ENCODE data around the gene KLHL33.

Gene KLHL33

GRCh38 chr14:20428010-20428365 lies 8.0 kb downstream of the KLHL33 start:
- H3K27ac ChIP-seq (ENCODE audit: insufficient read depth, low read depth, low read length, poor library complexity, severe bottlenecking): no peak overlapping the region
- WGBS, 2 experiments: 73 to 78% methylated on average over 5 of the region's 5 CpGs
- no peaks in the 10 kb centered on the region for H3K4me1 ChIP-seq (ENCODE audit: control insufficient read depth, insufficient read depth, low read length)
- no peaks in the 10 kb centered on the region for H3K27me3 ChIP-seq (ENCODE audit: control insufficient read depth, insufficient read depth, low read length, poor library complexity, severe bottlenecking)
- H3K9me3 ChIP-seq (ENCODE audit: control insufficient read depth, low read length): no peaks in the 10 kb centered on the region
- H3K36me3 ChIP-seq (ENCODE audit: control insufficient read depth, insufficient read depth, low read length): no peaks in the 10 kb centered on the region
- H3K4me3 ChIP-seq (ENCODE audit: insufficient read depth, low read depth, low read length): no peak overlapping the region

GRCh38 chr14:20427231-20428009 lies 8.5 kb downstream of the KLHL33 start:
- H3K9me3 ChIP-seq (ENCODE audit: control insufficient read depth, low read length): no peaks in the 10 kb centered on the region
- H3K27me3 ChIP-seq (ENCODE audit: control insufficient read depth, insufficient read depth, low read length, poor library complexity, severe bottlenecking): no peaks in the 10 kb centered on the region
- H3K36me3 ChIP-seq (ENCODE audit: control insufficient read depth, insufficient read depth, low read length): no peaks in the 10 kb centered on the region
- H3K4me3 ChIP-seq (ENCODE audit: insufficient read depth, low read depth, low read length): no peak overlapping the region
- H3K4me1 ChIP-seq (ENCODE audit: control insufficient read depth, insufficient read depth, low read length): no peaks in the 10 kb centered on the region
- H3K27ac ChIP-seq (ENCODE audit: insufficient read depth, low read depth, low read length, poor library complexity, severe bottlenecking): no peak overlapping the region
- 81 to 87% methylated on average over 5 of the region's 5 CpGs for WGBS, 2 experiments

- H3K36me3 ChIP-seq (ENCODE audit: control insufficient read depth, insufficient read depth, low read length): no peaks in the 10 kb centered on the region
Measured at GRCh38 chr14:20424851-20425250, 11.1 kb downstream of the KLHL33 start.

GRCh38 chr14:20422886-20423285 lies 13.1 kb downstream of the KLHL33 start:
- Histone ChIP-seq H3K36me3 (ENCODE audit: control insufficient read depth, insufficient read depth, low read length) (no peaks in the 10 kb centered on the region), H3K27ac (ENCODE audit: insufficient read depth, low read depth, low read length, poor library complexity, severe bottlenecking) (no peak overlapping the region), H3K9me3 (ENCODE audit: control insufficient read depth, low read length) (no peaks in the 10 kb centered on the region), H3K27me3 (ENCODE audit: control insufficient read depth, insufficient read depth, low read length, poor library complexity, severe bottlenecking) (no peaks in the 10 kb centered on the region), H3K4me1 (ENCODE audit: control insufficient read depth, insufficient read depth, low read length) (no peaks in the 10 kb centered on the region), H3K4me3 (ENCODE audit: insufficient read depth, low read depth, low read length) (no peak overlapping the region)
- 93 to 100% methylated on average over 1 of the region's 2 CpGs for WGBS, 2 experiments

More at GRCh38 chr14:20424851-20425250, 11.1 kb downstream of the KLHL33 start:
- no peaks in the 10 kb centered on the region for H3K27me3 ChIP-seq (ENCODE audit: control insufficient read depth, insufficient read depth, low read length, poor library complexity, severe bottlenecking)
- H3K27ac ChIP-seq (ENCODE audit: insufficient read depth, low read depth, low read length, poor library complexity, severe bottlenecking): no peak overlapping the region
- no peaks in the 10 kb centered on the region for H3K9me3 ChIP-seq (ENCODE audit: control insufficient read depth, low read length)
- H3K4me1 ChIP-seq (ENCODE audit: control insufficient read depth, insufficient read depth, low read length): no peaks in the 10 kb centered on the region
- WGBS, 2 experiments: 31 to 36% methylated on average over 2 of the region's 2 CpGs
- no peak overlapping the region for H3K4me3 ChIP-seq (ENCODE audit: insufficient read depth, low read depth, low read length)

- no peaks in the 10 kb centered on the region for H3K4me1 ChIP-seq (ENCODE audit: control insufficient read depth, insufficient read depth, low read length)
Measured at GRCh38 chr14:20421267-20421666, 14.7 kb downstream of the KLHL33 start.

GRCh38 chr14:20419419-20419818 lies 16.5 kb downstream of the KLHL33 start:
- H3K27ac ChIP-seq (ENCODE audit: insufficient read depth, low read depth, low read length, poor library complexity, severe bottlenecking): no peak overlapping the region
- H3K27me3 ChIP-seq (ENCODE audit: control insufficient read depth, insufficient read depth, low read length, poor library complexity, severe bottlenecking): no peaks in the 10 kb centered on the region
- WGBS, 2 experiments: 89 to 90% methylated on average over 1 of the region's 1 CpG

More at GRCh38 chr14:20421267-20421666, 14.7 kb downstream of the KLHL33 start:
- H3K4me3 ChIP-seq (ENCODE audit: insufficient read depth, low read depth, low read length): no peak overlapping the region
- no peaks in the 10 kb centered on the region for H3K36me3 ChIP-seq (ENCODE audit: control insufficient read depth, insufficient read depth, low read length)
- H3K27ac ChIP-seq (ENCODE audit: insufficient read depth, low read depth, low read length, poor library complexity, severe bottlenecking): no peak overlapping the region
- no peaks in the 10 kb centered on the region for H3K9me3 ChIP-seq (ENCODE audit: control insufficient read depth, low read length)
- H3K27me3 ChIP-seq (ENCODE audit: control insufficient read depth, insufficient read depth, low read length, poor library complexity, severe bottlenecking): no peaks in the 10 kb centered on the region
- WGBS, 2 experiments: 18 to 23% methylated on average over 2 of the region's 2 CpGs

GRCh38 chr14:20418501-20418909 lies 17.5 kb downstream of the KLHL33 start:
- H3K4me3 ChIP-seq (ENCODE audit: insufficient read depth, low read depth, low read length): no peak overlapping the region
- 89 to 93% methylated on average over 2 of the region's 2 CpGs for WGBS, 2 experiments

More at GRCh38 chr14:20419419-20419818, 16.5 kb downstream of the KLHL33 start:
- Histone ChIP-seq H3K36me3 (ENCODE audit: control insufficient read depth, insufficient read depth, low read length) (no peaks in the 10 kb centered on the region), H3K4me1 (ENCODE audit: control insufficient read depth, insufficient read depth, low read length) (no peaks in the 10 kb centered on the region), H3K9me3 (ENCODE audit: control insufficient read depth, low read length) (no peaks in the 10 kb centered on the region), H3K4me3 (ENCODE audit: insufficient read depth, low read depth, low read length) (no peak overlapping the region)

GRCh38 chr14:20417250-20418186 lies 18.4 kb downstream of the KLHL33 start:
- H3K27ac ChIP-seq (ENCODE audit: insufficient read depth, low read depth, low read length, poor library complexity, severe bottlenecking): no peak overlapping the region
- H3K9me3 ChIP-seq (ENCODE audit: control insufficient read depth, low read length): no peaks in the 10 kb centered on the region
- H3K4me3 ChIP-seq (ENCODE audit: insufficient read depth, low read depth, low read length): no peak overlapping the region
- 87 to 93% methylated on average over 6 to 7 of the region's 7 CpGs for WGBS, 2 experiments
- no peaks in the 10 kb centered on the region for H3K36me3 ChIP-seq (ENCODE audit: control insufficient read depth, insufficient read depth, low read length)
- H3K27me3 ChIP-seq (ENCODE audit: control insufficient read depth, insufficient read depth, low read length, poor library complexity, severe bottlenecking): no peaks in the 10 kb centered on the region
- peaks cover 4% of the 10 kb centered on the region for H3K4me1 ChIP-seq (ENCODE audit: control insufficient read depth, insufficient read depth, low read length)

More at GRCh38 chr14:20418501-20418909, 17.5 kb downstream of the KLHL33 start:
- H3K27me3 ChIP-seq (ENCODE audit: control insufficient read depth, insufficient read depth, low read length, poor library complexity, severe bottlenecking): no peaks in the 10 kb centered on the region
- H3K9me3 ChIP-seq (ENCODE audit: control insufficient read depth, low read length): no peaks in the 10 kb centered on the region
- H3K36me3 ChIP-seq (ENCODE audit: control insufficient read depth, insufficient read depth, low read length): no peaks in the 10 kb centered on the region
- no peak overlapping the region for H3K27ac ChIP-seq (ENCODE audit: insufficient read depth, low read depth, low read length, poor library complexity, severe bottlenecking)
- peaks cover 4% of the 10 kb centered on the region for H3K4me1 ChIP-seq (ENCODE audit: control insufficient read depth, insufficient read depth, low read length)

GRCh38 chr14:20416223-20416622 lies 19.7 kb downstream of the KLHL33 start:
- Histone ChIP-seq H3K27ac (ENCODE audit: insufficient read depth, low read depth, low read length, poor library complexity, severe bottlenecking) (no peak overlapping the region), H3K27me3 (ENCODE audit: control insufficient read depth, insufficient read depth, low read length, poor library complexity, severe bottlenecking) (no peaks in the 10 kb centered on the region), H3K4me3 (ENCODE audit: insufficient read depth, low read depth, low read length) (no peak overlapping the region), H3K9me3 (ENCODE audit: control insufficient read depth, low read length) (no peaks in the 10 kb centered on the region), H3K4me1 (ENCODE audit: control insufficient read depth, insufficient read depth, low read length) (peaks cover 4% of the 10 kb centered on the region), H3K36me3 (ENCODE audit: control insufficient read depth, insufficient read depth, low read length) (no peaks in the 10 kb centered on the region)
- whole genome bisulfite sequencing, 2 experiments: 100% methylated on average over 2 of the region's 2 CpGs

GRCh38 chr14:20415782-20416206 lies 20.2 kb downstream of the KLHL33 start:
- Histone ChIP-seq H3K9me3 (ENCODE audit: control insufficient read depth, low read length) (no peaks in the 10 kb centered on the region), H3K4me1 (ENCODE audit: control insufficient read depth, insufficient read depth, low read length) (peaks cover 4% of the 10 kb centered on the region), H3K36me3 (ENCODE audit: control insufficient read depth, insufficient read depth, low read length) (no peaks in the 10 kb centered on the region), H3K27me3 (ENCODE audit: control insufficient read depth, insufficient read depth, low read length, poor library complexity, severe bottlenecking) (no peaks in the 10 kb centered on the region), H3K27ac (ENCODE audit: insufficient read depth, low read depth, low read length, poor library complexity, severe bottlenecking) (no peak overlapping the region), H3K4me3 (ENCODE audit: insufficient read depth, low read depth, low read length) (no peak overlapping the region)
- WGBS, 2 experiments: 41 to 61% methylated on average over 3 of the region's 3 CpGs
